Measurements from ENCODE around the gene ZNF70. TPM values are rescaled to one million over a fixed set of nuclear protein-coding genes. Genes with fewer than 3 reads are reported as not detected.
A peak's percentile ranks its signal among the peaks of the same experiment; 100 is the strongest.

Gene ZNF70
- total and polyA plus RNA-seq, 9 of the 15 experiments (the other 6 are each of a cell fraction or from before 2014, with no cell fraction given): 0.14 to 3.3 (median 1.4) TPM

- no TSS peak for BruUV-seq (replicated peaks)
- Histone ChIP-seq H3K27me3 (ENCODE audit: control insufficient read depth in 2 of 2, insufficient read depth in 2 of 2, low read length in 2 of 2) (no peaks in the 10 kb centered on the region), H3K9me1 (ENCODE audit: control insufficient read depth, insufficient read depth, low read length) (peaks cover 5% of the 10 kb centered on the region), H3K4me3 (no peak overlapping the region), H3K36me3 (ENCODE audit: control insufficient read depth, insufficient read depth, low read length) (peaks cover 16% of the 10 kb centered on the region), H2AFZ (ENCODE audit: low read depth, low read length) (no peak overlapping the region), H4K20me1 (replicated peaks; ENCODE audit: control insufficient read depth, insufficient read depth, low read length) (peaks cover 15% of the 10 kb centered on the region), H3K4me2 (ENCODE audit: insufficient read depth, low read length) (no peak overlapping the region), H3K27ac (ENCODE audit: extremely low read depth, low read depth, low read length) (no peak overlapping the region), H3K9me3 (replicated peaks; ENCODE audit: control insufficient read depth, insufficient read depth, low read depth, low read length) (no peaks in the 10 kb centered on the region), H3K79me2 (ENCODE audit: control insufficient read depth, insufficient read depth, low read length) (peaks cover 34% of the 10 kb centered on the region), H3K4me1 (replicated peaks in 1 of 2; ENCODE audit: control insufficient read depth in 2 of 2, insufficient read depth in 2 of 2, low read length in 2 of 2) (peaks cover 17 to 56% of the 10 kb centered on the region in 2 experiments; a peak in 4 of 5 replicates), H3K9ac (ENCODE audit: insufficient read depth in 1 of 2, low read depth in 2 of 2, low read length in 2 of 2) (peak overlapping the region in 1 of 2 experiments; percentile 14; a peak in 2 of 4 replicates)
- ATAC-seq (no peak), FAIRE-seq (no peak), DNase-seq (ENCODE audit: extremely low read depth in 1 of 4, low spot score in 3 of 4) (no peak)
- intact Hi-C loops (cut with micrococcal nuclease) (loop anchor here (5.0 to 10.0 kb wide), 2 partner anchors 78 to 145 kb away; no protein-coding TSS in a partner anchor), in situ Hi-C loops (cut with MboI) (no loop called here)
- CTCF ChIA-PET (ENCODE audit: low intra/inter-chr PET ratio): interaction anchor here (2.7 kb wide), 1 partner anchor 80 kb away, joined by 15 read pairs; no protein-coding TSS in a partner anchor
- WGBS (ENCODE audit: insufficient coverage, low coverage, missing lambda C conversion rate): 85% methylated on average over 2 of the region's 6 CpGs
- POLR2A ChIA-PET: interaction anchor here (0.7 to 1.2 kb wide), 2 partner anchors 57 to 832 kb away, joined by 3 read pairs; no protein-coding TSS in a partner anchor
- TF ChIP-seq E2F1 (CRISPR knock-in tag; IDR thresholded peaks at IDR 0.05) (no peak), PHF21A (IDR thresholded peaks at IDR 0.05; ENCODE audit: borderline replicate concordance, low read depth) (no peak), ZNF398 (CRISPR knock-in tag; IDR thresholded peaks at IDR 0.05) (no peak), TCF15 (CRISPR knock-in tag; IDR thresholded peaks at IDR 0.05) (no peak), ZNF324 (CRISPR knock-in tag; IDR thresholded peaks at IDR 0.05) (no peak), MITF (IDR thresholded peaks at IDR 0.05) (no peak), NFE2L1 (tag; IDR thresholded peaks at IDR 0.05; ENCODE audit: borderline replicate concordance, low read depth) (no peak), SMAD1 (IDR thresholded peaks at IDR 0.05; ENCODE audit: low read depth, low read length, partially characterized antibody) (no peak), FOXA1 (IDR thresholded peaks at IDR 0.05; ENCODE audit: borderline replicate concordance) (no peak), UBTF (IDR thresholded peaks at IDR 0.05; ENCODE audit: borderline replicate concordance in 1 of 2, low read depth in 2 of 2, low read length in 2 of 2) (no peak), BRF1 (IDR thresholded peaks at IDR 0.05; ENCODE audit: borderline replicate concordance, extremely low read depth, insufficient read length) (no peak), ZNF79 (CRISPR knock-in tag; IDR thresholded peaks at IDR 0.05; ENCODE audit: low read depth) (no peak), MCM2 (IDR thresholded peaks at IDR 0.05; ENCODE audit: low read depth) (no peak)
Observed at GRCh38 chr22:23769321-23769965, 18.5 kb upstream of the ZNF70 start.

Measured in K562 (cell line).